Measurements from ENCODE around the gene SNED1. TPM values are rescaled to one million over a fixed set of nuclear protein-coding genes. Genes with fewer than 3 reads are reported as not detected.

The SNED1 gene
- total RNA-seq, 1 experiment from 2014 or later, result 3.2 TPM

- no peak for TF ChIP-seq NR3C1 (CRISPR knock-in tag; conservative IDR thresholded peaks at IDR 0.05; ENCODE audit: low read depth)
- no peak for TF ChIP-seq TP53 (CRISPR knock-in tag; IDR thresholded peaks at IDR 0.05)
- TF ChIP-seq NR1H2 (CRISPR knock-in tag; IDR thresholded peaks at IDR 0.05), result no peak
- TF ChIP-seq, protein P1, sequence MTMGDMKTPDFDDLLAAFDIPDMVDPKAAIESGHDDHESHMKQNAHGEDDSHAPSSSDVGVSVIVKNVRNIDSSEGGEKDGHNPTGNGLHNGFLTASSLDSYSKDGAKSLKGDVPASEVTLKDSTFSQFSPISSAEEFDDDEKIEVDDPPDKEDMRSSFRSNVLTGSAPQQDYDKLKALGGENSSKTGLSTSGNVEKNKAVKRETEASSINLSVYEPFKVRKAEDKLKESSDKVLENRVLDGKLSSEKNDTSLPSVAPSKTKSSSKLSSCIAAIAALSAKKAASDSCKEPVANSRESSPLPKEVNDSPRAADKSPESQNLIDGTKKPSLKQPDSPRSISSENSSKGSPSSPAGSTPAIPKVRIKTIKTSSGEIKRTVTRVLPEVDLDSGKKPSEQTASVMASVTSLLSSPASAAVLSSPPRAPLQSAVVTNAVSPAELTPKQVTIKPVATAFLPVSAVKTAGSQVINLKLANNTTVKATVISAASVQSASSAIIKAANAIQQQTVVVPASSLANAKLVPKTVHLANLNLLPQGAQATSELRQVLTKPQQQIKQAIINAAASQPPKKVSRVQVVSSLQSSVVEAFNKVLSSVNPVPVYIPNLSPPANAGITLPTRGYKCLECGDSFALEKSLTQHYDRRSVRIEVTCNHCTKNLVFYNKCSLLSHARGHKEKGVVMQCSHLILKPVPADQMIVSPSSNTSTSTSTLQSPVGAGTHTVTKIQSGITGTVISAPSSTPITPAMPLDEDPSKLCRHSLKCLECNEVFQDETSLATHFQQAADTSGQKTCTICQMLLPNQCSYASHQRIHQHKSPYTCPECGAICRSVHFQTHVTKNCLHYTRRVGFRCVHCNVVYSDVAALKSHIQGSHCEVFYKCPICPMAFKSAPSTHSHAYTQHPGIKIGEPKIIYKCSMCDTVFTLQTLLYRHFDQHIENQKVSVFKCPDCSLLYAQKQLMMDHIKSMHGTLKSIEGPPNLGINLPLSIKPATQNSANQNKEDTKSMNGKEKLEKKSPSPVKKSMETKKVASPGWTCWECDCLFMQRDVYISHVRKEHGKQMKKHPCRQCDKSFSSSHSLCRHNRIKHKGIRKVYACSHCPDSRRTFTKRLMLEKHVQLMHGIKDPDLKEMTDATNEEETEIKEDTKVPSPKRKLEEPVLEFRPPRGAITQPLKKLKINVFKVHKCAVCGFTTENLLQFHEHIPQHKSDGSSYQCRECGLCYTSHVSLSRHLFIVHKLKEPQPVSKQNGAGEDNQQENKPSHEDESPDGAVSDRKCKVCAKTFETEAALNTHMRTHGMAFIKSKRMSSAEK (CRISPR knock-in tag; IDR thresholded peaks at IDR 0.05; ENCODE audit: borderline replicate concordance), result no peak
- no peak for TF ChIP-seq RELA (CRISPR knock-in tag; IDR thresholded peaks at IDR 0.05; ENCODE audit: borderline replicate concordance)
- no peak for TF ChIP-seq AFF4 (CRISPR knock-in tag; IDR thresholded peaks at IDR 0.05; ENCODE audit: borderline replicate concordance)
- no peak for TF ChIP-seq OVOL2 (CRISPR knock-in tag; IDR thresholded peaks at IDR 0.05; ENCODE audit: borderline replicate concordance)
- TF ChIP-seq, protein P2, sequence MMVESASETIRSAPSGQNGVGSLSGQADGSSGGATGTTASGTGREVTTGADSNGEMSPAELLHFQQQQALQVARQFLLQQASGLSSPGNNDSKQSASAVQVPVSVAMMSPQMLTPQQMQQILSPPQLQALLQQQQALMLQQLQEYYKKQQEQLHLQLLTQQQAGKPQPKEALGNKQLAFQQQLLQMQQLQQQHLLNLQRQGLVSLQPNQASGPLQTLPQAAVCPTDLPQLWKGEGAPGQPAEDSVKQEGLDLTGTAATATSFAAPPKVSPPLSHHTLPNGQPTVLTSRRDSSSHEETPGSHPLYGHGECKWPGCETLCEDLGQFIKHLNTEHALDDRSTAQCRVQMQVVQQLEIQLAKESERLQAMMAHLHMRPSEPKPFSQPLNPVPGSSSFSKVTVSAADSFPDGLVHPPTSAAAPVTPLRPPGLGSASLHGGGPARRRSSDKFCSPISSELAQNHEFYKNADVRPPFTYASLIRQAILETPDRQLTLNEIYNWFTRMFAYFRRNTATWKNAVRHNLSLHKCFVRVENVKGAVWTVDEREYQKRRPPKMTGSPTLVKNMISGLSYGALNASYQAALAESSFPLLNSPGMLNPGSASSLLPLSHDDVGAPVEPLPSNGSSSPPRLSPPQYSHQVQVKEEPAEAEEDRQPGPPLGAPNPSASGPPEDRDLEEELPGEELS (CRISPR knock-in tag; IDR thresholded peaks at IDR 0.05), result no peak
- no peak for TF ChIP-seq ATF2 (CRISPR knock-in tag; IDR thresholded peaks at IDR 0.05; ENCODE audit: borderline replicate concordance, low read depth)
- TF ChIP-seq, protein P3, sequence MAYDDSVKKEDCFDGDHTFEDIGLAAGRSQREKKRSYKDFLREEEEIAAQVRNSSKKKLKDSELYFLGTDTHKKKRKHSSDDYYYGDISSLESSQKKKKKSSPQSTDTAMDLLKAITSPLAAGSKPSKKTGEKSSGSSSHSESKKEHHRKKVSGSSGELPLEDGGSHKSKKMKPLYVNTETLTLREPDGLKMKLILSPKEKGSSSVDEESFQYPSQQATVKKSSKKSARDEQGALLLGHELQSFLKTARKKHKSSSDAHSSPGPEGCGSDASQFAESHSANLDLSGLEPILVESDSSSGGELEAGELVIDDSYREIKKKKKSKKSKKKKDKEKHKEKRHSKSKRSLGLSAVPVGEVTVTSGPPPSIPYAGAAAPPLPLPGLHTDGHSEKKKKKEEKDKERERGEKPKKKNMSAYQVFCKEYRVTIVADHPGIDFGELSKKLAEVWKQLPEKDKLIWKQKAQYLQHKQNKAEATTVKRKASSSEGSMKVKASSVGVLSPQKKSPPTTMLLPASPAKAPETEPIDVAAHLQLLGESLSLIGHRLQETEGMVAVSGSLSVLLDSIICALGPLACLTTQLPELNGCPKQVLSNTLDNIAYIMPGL (CRISPR knock-in tag; IDR thresholded peaks at IDR 0.05), result no peak
- no peak for TF ChIP-seq GTF2I (CRISPR knock-in tag; conservative IDR thresholded peaks at IDR 0.05)
- TF ChIP-seq, protein P4, sequence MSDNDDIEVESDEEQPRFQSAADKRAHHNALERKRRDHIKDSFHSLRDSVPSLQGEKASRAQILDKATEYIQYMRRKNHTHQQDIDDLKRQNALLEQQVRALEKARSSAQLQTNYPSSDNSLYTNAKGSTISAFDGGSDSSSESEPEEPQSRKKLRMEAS (CRISPR knock-in tag; IDR thresholded peaks at IDR 0.05), result no peak
- no peak for TF ChIP-seq FOXP1 (CRISPR knock-in tag; IDR thresholded peaks at IDR 0.05; ENCODE audit: borderline replicate concordance)
- TF ChIP-seq ZSCAN18 (CRISPR knock-in tag; IDR thresholded peaks at IDR 0.05), result no peak
- no peak for TF ChIP-seq ELF4 (CRISPR knock-in tag; IDR thresholded peaks at IDR 0.05; ENCODE audit: low read depth)
- TF ChIP-seq, protein P5, sequence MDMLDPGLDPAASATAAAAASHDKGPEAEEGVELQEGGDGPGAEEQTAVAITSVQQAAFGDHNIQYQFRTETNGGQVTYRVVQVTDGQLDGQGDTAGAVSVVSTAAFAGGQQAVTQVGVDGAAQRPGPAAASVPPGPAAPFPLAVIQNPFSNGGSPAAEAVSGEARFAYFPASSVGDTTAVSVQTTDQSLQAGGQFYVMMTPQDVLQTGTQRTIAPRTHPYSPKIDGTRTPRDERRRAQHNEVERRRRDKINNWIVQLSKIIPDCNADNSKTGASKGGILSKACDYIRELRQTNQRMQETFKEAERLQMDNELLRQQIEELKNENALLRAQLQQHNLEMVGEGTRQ (CRISPR knock-in tag; IDR thresholded peaks at IDR 0.05), result no peak
- no peak for TF ChIP-seq ETV6 (CRISPR knock-in tag; IDR thresholded peaks at IDR 0.05)
- no peak for TF ChIP-seq ZNF671 (CRISPR knock-in tag; IDR thresholded peaks at IDR 0.05)
- Mint-ChIP-seq H3K9me3 (no peaks in the 10 kb centered on the region), H3K4me3 (no peak overlapping the region), H3K27me3 (ENCODE audit: low read depth) (no peaks in the 10 kb centered on the region), H3K36me3 (no peaks in the 10 kb centered on the region), H3K4me1 (peaks cover 7% of the 10 kb centered on the region; the same call in 1 of the 2 replicates), H3K27ac (no peak overlapping the region; the same call in 1 of the 2 replicates)
- no peak for DNase-seq (ENCODE audit: low spot score)
- no peak for ATAC-seq
- CTCF ChIA-PET, result no interaction called here
- POLR2A ChIA-PET, result no interaction called here
Observed at GRCh38 chr2:240959941-240960308, 38.5 kb upstream of the SNED1 start.
